Measurements from ENCODE around the gene NMBR.
"Not testable (repeated sequence)": the region's sequence is repeated elsewhere in the genome, so short reads cannot be mapped to it uniquely, and the experiment has no call there.

NMBR gene

DNA sequence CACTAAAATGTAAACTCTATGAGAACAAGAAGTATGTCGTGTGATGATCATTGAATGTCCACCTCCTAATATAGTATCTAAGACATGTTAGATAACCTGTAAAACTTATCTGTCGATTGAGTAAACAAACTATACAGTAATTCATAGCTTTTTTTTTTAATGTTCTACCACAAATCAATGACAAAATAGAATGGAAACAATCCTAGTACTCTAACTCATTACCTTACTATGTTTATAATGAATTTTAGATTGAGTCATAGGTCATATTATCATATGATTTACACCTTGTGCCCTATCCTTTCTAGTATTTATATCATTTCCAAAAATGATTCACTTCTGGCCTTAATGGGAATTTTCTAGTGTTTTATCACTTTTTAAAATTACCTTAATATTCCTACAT lies 6.3 kb upstream of the NMBR start:
- DNase-seq = no peak

DNA sequence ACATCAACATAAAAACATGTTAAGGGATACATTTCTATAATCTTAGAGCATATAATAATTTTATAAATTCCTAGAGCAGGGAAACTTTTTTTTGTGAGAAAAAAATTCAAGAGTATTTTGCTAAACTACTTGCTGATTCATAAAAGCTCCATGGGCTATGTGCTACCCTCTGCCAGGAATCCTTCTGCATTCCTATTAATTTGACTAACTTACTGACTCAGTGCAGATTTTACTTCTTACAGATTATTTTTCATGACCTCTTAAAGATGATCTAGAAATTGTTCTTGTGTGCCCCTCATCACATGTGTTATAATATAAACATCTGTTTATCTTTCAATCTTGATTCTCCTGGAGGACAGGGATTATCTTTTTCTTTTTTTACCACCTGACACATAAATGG lies 5.8 kb upstream of the NMBR start:
- DNase-seq = no peak

DNA sequence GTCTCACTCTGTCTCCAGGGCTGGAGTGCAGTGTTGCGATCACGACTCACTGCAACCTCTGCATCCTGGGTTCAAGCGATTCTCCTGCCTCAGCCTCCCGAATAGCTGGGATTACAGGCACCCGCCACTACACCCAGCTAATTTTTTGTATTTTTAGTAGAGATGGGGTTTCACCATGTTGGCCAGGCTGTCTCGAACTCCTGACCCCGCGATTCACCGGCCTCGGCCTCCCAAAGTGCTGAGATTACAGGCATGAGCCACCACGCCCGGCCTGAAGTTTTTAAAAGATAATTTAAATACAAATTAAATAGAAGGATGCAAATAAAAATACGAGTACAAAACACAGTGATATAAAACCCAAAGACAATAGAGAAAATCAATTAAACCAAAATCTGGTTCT lies 5.4 kb downstream of the NMBR start:
- DNase-seq = not testable (repeated sequence)

DNA sequence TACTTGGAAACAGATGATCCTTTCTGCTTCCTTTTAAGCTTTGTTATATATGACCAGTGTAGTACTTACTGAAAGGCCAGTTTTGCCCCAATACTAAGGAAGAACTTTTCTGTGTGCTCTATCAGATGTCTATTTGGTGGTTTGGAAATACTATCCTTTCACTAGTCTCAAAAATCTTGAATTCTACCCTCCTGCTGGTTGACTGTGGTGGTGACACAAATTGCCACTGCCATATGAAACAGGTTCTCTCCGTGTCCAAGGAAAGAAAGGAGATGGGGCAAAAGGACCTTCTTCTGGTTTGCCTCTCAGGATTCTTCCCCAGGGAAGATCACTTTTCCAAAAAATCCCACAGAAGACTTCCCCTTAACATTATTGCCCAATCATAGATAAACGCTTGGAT lies 8.0 kb downstream of the NMBR start:
- no peak for DNase-seq

DNA sequence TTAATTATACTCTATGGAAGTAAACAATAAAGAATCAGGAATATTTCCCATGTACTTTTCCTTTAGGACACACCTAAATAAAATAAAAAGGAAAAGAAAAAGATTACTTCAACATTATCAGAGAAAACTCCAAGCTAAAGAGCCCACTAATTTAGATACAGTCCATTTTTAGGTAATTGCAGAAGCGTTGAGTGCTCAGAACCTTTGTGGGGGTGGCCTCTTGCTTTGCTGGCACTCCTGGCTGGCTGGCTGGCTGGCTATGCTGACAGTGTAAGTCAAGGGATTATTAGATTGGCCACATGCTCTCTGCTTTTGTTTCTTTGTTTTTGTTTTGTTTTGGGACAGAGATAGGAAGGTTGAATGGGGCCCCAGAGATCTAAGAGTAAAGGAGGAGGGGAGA lies 14.3 kb downstream of the NMBR start, which contains the start of gene GJE1:
Gene GJE1, plus strand, starts transcription at position 301 of the 400 bp plus-strand sequence. CDS start 234 bp downstream, outside the sequence.
- no peak for DNase-seq

DNA sequence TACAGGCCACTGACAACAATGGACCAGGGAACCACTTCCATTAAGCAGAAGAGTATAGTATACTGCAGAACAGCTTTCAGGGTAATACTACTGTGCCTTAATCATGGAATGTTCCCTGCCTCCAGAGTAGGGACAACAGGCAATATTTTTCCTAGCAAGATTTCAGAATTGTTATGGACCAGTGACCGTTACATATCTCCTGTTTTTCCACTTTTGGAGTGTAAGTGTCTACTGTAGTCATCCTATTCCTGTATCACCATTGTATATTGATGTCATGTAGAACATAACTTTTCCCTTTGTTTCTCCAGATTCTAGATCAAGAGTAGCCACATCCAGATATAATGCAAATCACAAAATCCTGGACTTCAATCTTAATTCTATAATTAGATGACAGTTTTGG lies 16.1 kb downstream of the NMBR start:
- DNase-seq = no peak

DNA sequence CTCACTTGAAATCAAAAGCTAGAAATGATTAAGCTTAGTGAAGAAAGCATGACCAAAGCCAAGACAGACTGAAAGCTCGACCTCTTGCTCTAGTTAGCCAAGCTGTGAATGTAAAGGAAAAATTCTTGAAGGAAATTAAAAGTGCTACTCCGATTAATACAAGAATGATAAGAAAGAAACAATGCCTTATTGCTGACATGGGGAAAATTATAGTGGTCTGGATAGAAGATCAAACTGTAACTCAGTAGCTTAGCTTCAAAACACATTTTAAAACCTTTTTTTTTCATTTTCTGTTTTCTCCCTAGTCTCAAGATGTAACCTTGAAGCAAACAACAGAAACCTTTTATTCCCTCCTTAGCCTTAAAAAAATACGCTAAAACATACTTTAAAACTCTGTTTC lies 25.6 kb downstream of the NMBR start:
- no peak for DNase-seq

DNA sequence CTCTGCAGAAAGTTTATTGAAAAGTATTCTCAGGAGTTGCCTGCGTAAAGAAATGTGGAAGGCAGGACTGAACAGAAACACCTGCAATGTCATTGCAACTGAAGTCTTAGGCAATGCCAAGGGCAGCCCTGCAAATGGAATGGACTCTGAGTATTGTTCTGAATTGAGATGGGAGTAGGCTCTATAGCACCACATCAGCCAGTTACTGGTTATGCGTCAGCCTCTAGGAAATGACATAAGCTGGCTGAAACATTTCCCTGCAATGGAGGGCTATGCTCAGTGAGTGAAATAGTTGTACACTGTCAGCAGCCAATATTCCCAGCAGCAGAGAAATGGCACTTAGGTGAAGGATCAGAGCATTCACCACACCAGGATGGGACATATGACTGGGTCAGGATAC lies 28.0 kb downstream of the NMBR start:
- DNase-seq = no peak

DNA sequence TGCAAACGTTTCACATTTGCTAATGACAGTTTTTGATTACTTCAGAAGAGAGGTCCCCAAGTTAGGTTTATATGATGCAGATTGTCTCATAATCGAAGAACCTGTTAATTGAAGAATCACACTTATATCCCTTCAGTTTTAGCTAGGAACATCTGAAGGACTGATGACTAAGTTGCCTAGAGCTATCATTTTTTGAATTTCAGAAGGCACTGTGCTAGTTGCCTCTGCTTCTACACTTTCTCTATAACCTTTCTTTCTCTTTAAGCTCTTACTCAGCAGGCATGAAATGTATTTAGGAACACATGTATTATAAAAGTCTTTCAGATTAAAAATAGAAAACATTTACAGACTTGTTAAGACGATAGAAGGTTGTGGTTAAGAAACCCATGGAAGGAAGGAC lies 28.6 kb downstream of the NMBR start:
- DNase-seq = no peak

DNA sequence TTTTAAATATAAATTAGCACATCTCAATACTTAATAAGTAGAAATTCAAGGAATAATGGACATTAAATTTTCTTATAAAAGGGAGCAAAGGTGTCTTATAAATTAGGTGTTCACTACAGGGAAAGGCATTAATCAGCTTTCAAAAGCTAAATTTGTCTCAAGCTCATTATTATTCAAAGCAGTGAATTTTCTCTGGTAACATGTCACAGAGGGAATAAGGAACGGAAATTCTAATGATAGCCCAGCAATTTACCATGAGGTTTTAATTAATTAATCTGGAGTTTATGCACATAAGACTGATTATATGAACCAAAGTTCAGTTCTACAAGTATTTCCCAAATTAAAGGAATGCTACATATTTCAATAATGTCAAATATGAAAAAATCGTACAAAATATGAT lies 29.6 kb downstream of the NMBR start:
- DNase-seq = no peak

DNA sequence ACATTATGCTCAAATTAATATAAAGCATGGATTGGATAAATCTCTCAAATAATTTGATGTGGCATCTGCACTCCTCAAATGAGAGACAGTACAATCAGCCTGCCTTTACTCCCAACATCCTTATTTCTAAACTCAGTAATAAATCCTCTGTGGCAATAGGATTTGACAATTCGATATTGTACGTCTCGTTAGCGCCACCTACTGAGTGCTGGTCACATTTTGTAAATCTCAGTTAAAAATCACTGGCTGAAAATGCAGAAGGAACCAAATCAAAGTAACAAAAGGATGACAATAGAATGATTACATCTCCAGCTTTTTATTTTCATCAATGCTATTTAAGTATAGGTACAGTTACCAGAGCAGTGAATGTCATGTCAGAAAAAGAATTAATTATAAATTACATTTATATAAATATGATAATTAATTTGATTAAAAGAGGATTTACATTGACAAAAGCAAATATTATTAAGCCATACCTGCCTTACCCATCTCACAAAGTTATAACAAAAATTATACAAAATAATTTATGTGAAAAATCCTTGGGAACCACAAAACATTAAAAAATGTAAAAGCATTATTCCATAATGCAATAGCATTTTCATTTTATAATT lies 34.4 kb downstream of the NMBR start:
- DNase-seq = peak; percentile 42 to 68

DNA sequence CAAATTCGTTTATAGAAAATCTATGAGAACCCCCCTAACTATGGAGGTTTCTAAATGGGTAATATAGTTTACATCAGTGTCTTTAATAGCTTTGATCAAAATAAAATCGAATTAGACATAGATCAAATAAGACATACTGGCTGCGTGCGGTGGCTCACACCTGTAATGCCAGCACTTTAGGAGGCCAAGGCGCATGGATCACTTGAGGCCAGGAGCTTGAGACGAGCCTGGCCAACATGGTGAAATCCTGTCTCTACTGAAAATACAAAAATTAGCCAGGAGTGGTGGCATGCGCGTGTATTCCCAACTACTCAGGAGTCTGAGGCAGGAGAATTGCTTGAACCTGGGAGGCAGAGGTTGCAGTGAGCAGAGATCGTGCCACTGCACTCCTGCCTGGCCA lies 36.1 kb downstream of the NMBR start:
- DNase-seq = not testable (repeated sequence)

DNA sequence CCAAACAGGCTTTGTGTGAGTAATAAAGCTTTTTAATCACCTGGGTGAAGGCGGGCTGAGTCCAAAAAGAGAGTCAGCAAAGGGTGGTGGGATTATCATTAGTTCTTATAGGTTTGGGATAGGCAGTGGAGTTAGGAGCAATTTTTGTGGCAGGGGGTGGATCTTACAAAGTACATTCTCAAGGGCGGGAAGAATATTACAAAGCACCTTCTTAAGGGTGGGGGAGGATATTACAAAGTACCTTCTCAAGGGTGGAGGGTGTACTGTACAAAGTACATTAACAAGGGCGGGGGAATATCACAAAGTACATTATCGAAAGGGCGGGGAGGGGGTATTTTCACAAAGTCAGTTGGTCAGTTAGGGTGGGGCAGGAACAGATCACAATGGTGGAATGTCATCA lies 42.1 kb downstream of the NMBR start:
- DNase-seq = not testable (repeated sequence)

DNA sequence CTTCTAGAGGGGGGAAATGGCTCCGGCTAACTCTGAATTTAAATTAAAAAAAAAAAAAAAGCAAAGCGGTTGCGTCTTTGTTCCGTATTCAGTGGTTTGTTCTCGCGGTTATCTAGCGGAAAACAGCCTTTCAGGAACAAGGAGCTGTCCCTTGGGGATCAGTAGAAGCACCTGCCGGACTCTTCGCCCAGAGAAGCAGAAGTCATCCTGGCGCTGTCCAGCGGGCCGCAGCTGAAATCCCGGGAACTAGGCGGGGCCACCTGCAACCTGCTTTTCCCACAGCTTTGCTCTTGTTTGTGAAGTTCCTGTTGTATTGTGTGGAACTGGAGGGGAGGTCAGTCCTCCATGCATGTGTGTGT lies 58.1 kb downstream of the NMBR start:
- no peak for DNase-seq

DNA sequence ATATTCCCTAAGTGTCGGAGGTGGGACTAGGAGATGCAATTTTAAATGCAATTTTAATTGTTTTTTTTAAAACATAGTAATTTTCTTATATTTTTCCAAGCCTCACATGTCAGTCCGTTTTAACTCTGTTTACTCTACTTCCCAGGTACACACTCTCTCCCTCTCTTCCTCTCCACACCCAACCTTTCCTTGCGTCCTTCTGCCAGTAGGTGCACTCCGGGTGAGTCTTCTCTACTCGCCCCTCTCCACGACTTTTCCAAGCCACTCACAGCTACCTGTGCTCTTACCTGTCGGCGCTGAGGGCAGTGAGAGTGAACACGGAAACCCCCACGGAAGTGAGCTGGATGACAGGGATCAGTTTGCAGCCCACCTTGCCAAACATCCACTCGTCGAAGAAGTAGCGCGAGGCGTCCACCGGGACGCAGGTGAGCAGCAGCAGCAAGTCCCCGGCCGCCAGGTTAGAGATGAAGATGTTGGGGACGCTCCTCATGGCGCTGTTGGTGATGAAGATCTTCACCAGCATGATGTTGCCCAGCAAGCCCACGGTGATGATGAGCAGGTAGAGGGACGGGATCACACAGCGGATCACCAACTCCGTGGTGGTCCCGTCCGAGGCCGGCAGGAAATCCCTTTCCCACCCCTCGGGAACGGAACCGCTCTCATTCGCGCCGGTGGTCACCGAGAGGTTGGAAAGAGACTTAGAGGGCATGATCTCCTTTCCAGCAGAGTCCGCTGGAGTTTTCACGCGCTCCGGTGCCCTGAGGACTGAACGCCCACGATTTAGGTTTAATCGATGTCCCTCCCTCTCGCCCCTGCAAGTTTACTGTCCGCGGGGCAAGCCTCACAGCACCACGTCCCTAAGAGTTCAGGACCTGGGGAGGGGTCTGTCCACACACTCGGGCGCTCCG lies 58.7 kb downstream of the NMBR start:
- DNase-seq = no peak

DNA sequence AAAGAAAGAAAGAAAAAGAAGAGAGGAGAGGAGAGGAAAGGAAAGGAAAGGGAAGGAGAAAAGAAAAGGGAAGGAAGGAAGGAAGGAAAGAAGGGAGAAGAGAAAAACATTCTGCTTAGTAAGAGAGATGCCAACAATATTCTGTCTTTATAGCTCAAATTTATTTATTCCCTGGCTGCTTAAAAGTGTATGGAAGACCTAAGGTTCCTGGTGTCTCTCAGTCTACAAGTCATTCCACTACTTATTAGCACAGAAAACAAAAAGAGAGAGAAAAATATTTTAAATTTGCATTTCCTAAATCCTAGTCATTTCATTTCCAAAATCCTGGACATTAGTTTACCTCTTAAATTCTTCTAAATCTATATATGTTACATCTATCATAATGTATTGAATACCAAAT lies 67.8 kb downstream of the NMBR start:
- DNase-seq = no peak

DNA sequence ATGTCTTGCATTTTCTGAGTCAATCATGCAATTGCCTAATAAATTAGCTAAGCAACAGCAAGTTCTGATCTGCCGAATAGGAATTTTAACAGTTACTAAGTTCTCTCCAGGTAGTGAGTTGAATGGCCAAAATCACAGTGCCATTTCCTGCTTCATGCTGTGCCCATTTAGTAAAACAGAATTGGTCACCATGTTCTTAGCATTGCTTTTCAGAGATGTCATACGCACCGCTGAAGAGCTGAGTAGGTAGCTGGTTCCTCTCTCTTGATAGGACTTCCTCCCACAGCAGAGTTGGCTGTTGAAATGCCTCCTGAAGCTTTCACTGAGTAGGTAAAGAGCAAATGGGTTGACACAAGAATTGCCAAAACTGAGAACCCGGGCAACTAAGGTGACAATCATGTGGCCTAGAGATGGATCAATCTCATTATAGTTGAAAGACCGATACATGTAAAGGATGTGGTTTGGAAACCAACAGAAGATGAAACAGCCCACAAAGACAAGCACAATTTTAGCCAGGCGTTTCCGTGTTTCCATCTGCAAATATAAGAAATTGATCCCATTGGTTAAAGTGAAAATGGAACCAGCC lies 71.3 kb downstream of the NMBR start:
- DNase-seq = no peak

DNA sequence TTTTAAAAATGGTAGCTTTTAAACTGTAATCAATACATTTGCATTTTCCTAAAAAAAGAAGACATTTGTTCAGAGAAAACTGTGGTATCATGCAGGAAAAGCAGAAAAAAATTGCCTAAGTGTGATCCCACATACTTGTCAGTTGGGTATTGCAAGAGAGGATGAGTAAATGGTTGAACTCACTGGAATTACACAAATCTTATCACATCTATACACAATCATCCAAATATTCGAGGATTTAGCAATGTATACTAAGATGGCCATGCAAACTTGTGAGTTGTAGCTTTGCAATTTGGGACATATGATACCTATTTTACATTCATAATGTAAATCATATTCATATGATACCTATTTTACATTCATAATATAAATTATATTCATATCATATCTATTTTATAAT lies 72.4 kb downstream of the NMBR start:
- no peak for DNase-seq

DNA sequence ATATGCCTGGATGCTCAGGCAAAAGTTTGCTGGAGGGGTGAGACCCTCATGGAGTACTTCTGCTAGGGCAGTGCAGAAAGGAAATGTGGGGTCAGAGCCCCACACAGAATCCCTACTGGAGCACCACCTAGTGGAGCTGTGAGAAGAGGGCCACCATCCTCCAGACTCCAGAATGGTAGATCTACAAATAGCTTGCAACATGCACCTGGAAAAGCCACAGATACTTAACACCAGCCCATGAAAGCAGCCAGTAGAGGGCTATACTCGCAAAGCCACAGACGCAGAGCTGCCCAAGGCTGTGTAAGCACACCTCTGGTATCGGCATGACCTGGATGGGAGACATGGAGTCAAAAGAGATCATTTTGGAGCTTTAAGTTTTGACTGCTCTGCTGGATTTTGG lies 74.9 kb downstream of the NMBR start:
- DNase-seq = peak; percentile 21 to 45

DNA sequence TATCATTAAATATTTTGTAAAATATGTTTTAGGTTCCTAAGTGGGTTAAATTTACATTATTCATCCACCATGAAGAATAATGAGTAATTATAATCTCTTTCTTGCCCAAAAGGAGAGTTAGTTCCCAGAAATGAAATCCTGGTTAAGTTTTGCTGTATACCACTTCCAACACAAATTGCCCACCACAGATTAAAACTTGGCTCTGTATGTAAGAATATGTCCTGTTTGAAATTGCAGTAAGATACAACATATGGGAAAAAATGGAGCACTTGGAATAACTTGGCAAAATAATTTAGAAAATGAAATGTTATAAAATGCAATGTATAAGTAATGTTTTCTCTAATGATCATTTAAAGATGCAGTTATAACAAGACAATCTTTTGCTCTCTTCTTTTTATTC lies 78.5 kb downstream of the NMBR start:
- DNase-seq = no peak

DNA sequence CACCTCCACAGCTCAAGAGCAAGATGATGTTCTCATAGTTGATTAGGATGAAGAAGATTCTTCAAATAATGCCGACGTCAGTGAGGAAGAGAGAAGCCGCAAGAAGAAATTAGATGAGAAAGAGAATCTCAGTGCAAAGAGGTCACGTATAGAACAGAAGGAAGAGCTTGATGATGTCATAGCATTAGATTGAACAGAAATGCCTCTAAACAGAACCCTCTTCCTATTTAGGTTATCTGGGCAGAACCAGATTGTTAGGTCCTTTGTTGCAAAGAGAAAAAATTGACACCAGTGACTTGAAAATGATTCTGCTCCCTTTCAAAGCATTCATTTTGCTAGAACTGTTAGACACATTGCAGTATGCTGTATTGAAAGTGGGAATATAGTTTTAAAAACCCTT lies 84.1 kb downstream of the NMBR start:
- not testable (repeated sequence) for DNase-seq

DNA sequence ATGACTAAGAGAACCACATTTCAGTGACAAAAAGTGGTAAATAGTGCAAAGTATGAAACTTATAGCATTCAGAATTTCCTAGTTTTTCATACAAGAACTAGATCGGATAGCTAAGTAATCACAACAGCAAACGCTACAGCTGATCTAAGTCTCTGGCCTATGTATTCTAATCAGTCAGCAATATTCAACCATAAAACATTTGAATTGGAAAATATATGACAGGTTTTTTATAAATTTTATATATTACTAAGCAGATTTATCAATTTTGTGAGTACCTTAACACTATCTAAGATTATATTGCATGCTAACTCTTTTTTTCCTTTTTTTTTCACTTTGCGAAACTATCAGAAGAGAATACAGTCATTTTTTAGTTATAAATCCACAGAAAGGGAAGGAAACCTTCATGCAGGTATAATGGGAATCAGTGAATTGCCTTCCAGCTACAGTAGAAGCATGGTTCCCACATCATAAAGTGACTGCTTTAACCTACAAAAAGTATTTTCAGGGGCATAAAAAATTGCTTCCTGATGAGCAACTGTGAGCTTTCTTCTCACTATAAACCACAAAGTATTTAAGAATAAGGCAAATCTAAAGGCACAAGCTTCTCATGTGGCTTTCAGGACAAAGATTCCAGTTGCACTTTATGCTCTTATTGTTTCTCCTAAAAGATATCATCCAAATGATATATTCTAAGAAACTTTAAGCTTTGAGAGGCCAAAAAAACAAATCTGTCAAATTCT lies 88.2 kb downstream of the NMBR start:
- DNase-seq = no peak

DNA sequence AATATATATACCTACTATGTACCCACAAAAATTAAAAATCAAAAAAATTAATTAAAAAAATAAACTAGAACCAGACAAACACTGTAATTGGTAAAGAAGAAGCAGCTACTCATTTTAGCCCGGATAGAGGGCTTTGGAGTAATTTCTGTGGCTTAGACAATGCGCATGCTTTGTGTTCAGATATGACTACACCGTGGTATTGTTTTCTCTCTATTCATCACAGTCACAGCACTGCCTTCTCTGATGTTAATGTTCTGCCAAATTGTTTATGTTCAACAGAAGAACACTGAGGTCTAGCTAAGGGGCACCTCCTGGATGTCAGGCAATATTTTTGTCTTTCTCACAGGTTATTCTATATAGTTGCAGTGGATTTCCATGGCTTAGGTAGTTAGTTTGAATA lies 91.7 kb downstream of the NMBR start:
- no peak for DNase-seq

DNA sequence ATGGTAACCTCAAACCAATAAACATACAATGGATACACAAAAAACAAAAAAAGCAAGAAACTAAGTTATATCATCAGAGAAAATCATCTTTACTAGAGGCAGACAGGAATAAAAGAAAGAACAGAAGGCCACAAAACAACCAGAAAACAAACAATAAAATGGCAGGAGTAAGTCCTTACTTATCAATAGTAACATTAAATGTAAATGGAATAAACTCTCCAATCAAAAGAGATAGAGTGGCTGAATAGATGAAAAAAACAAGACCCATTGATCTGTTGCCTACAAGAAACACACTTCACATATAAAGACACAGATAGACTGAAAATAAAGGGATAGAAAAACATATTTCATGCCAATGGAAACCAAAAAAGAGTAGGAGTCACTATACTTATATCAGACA lies 95.5 kb downstream of the NMBR start:
- no peak for DNase-seq

Measured in SHP77 (cell line).